Ovary (tissue), 9 donors: ENCODE measurements around the gene PRIMA1. TPM values are rescaled to one million over a fixed set of nuclear protein-coding genes. Genes with fewer than 3 reads are reported as not detected.
A peak's percentile ranks its signal among the peaks of the same experiment; 100 is the strongest.

ENCODE experiments used
- DNase-seq, 5 donors: peaks; one replicate each; pipeline ENCODE4 v3.0.0-alpha.2; 2019 to 2020
- H3K27ac ChIP-seq, 2 donors: fragments of 200-600 bp; one replicate each; pipeline versions ENCODE4 v1.5.1 to v1.8.0; 2019 to 2022
- H3K27me3 ChIP-seq: fragments of 200-600 bp; one replicate; pipeline ENCODE4 v1.8.0; 2022
- H3K36me3 ChIP-seq: fragments of 200-600 bp; sonication (generic); one replicate; pipeline ENCODE4 v1.5.1; 2019
- H3K4me1 ChIP-seq: one replicate; pipeline ENCODE4 v1.8.1; 2013; ENCODE audit warnings: mild to moderate bottlenecking, moderate library complexity; ENCODE audit not compliant: insufficient read depth
- H3K4me3 ChIP-seq: fragments of 200-600 bp; sonication (generic); one replicate; pipeline ENCODE4 v1.5.1; 2017
- H3K9me3 ChIP-seq, 2 donors: fragments of 200-600 bp in 1 of 2; sonication (generic) in 1 of 2; one replicate each; pipeline versions ENCODE4 v1.5.1 to v1.8.1; 2013 to 2019; ENCODE audit warnings: mild to moderate bottlenecking in 1 of 2, moderate library complexity in 1 of 2
- EP300 ChIP-seq: sonication (generic); formaldehyde crosslinking; IDR thresholded peaks from one replicate; pipeline ENCODE4 v1.6.1; 2017; ENCODE audit warnings: antibody characterized with exemption
- POLR2A ChIP-seq: fragments of 450-650 bp; IDR thresholded peaks from one replicate; pipeline ENCODE4 v1.6.1; 2017; ENCODE audit warnings: antibody characterized with exemption, mild to moderate bottlenecking, moderate library complexity
- WGBS, 3 donors: extraction: QIAGEN DNeasy Blood & Tissue Kit in 1 of 3; methylation state at CpG; one replicate each; pipeline versions ENCODE4 v1.1.5 to v1.1.7; 2013 to 2017; 5-methylcytosine and 5-hydroxymethylcytosine counted together
- intact Hi-C, 4 donors: fragments of 100-400 bp; cut with DNase I; formaldehyde crosslinking; loops; one replicate each; pipeline versions ENCODE4 v1.11.0 to v1.15.1; 2022 to 2023
- polyA plus RNA-seq, 2 donors: library from polyadenylated mRNA; stranded (reverse); fragments of 200-250 nt in 1 of 2; fragments of 350-450 nt in 1 of 2; fragmentation: Illumina TruSeq in 1 of 2; extraction: RNeasy Lipid Tissue Mini Kit (QIAGEN cat#74804) in 1 of 2; gene quantifications; one replicate each; pipeline ENCODE4 v1.2.3, GENCODE V29; 2013 to 2014
- total RNA-seq, 7 donors: library from RNA; depleted of rRNA in 2 of 7; stranded (reverse); fragments of >200 nt in 2 of 7; fragmentation: NEBNext Ultra II Directional in 3 of 7; extraction: Animal tissue kit (Norgen Biotek cat#: 25700) in 3 of 7; gene quantifications; one replicate each; pipeline versions ENCODE4 v1.1.0 to v1.2.4, GENCODE V29; 2016 to 2023
- TF ChIP-seq, protein P1 (sequence below), 3 donors: fragments of 450-650 bp in 2 of 3; fragments of 200-600 bp in 1 of 3; IDR thresholded peaks; one replicate each; pipeline versions ENCODE4 v1.5.1 to v1.8.0; 2016 to 2022; ENCODE audit warnings: antibody characterized with exemption in 3 of 3, mild to moderate bottlenecking in 1 of 3
- donor health status: DM: no; HTN: no; CAD: no; lungs with moderate emphysema.
- donor health status: DM: no; HTN: no; CAD: no.
- donor health status: Bipolar disorder and iron deficiency.
- donor health status: DM: yes; HTN: yes; CAD: no.
- donor health status: DM: no; HTN: no; CAD: no.
- donor health status: DM: yes; HTN: yes; CAD: no.

The PRIMA1 gene
- total and polyA plus RNA-seq, 9 donors = 2.3 to 11.5 (median 4.2) TPM

GRCh38 chr14:93723001-93723400, 65.3 kb downstream of the PRIMA1 start:
- intact Hi-C loops = no loop called here
- TF ChIP-seq, protein P1, sequence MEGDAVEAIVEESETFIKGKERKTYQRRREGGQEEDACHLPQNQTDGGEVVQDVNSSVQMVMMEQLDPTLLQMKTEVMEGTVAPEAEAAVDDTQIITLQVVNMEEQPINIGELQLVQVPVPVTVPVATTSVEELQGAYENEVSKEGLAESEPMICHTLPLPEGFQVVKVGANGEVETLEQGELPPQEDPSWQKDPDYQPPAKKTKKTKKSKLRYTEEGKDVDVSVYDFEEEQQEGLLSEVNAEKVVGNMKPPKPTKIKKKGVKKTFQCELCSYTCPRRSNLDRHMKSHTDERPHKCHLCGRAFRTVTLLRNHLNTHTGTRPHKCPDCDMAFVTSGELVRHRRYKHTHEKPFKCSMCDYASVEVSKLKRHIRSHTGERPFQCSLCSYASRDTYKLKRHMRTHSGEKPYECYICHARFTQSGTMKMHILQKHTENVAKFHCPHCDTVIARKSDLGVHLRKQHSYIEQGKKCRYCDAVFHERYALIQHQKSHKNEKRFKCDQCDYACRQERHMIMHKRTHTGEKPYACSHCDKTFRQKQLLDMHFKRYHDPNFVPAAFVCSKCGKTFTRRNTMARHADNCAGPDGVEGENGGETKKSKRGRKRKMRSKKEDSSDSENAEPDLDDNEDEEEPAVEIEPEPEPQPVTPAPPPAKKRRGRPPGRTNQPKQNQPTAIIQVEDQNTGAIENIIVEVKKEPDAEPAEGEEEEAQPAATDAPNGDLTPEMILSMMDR (IDR thresholded peaks at IDR 0.05) = no peak
- no peak for TF ChIP-seq POLR2A
- no peak for TF ChIP-seq EP300
- H3K4me3 ChIP-seq = no peak overlapping the region
- H3K27me3 ChIP-seq = no peaks in the 10 kb centered on the region
- 76 to 91% (median 86%) methylated on average over 4 of the region's 4 CpGs for WGBS, 3 donors
- H3K4me1 ChIP-seq = no peaks in the 10 kb centered on the region
- H3K36me3 ChIP-seq = no peaks in the 10 kb centered on the region
- H3K27ac ChIP-seq = no peak overlapping the region
- no peaks in the 10 kb centered on the region for H3K9me3 ChIP-seq
- DNase-seq = peak in 1 of 5 donors; percentile 12

DNA sequence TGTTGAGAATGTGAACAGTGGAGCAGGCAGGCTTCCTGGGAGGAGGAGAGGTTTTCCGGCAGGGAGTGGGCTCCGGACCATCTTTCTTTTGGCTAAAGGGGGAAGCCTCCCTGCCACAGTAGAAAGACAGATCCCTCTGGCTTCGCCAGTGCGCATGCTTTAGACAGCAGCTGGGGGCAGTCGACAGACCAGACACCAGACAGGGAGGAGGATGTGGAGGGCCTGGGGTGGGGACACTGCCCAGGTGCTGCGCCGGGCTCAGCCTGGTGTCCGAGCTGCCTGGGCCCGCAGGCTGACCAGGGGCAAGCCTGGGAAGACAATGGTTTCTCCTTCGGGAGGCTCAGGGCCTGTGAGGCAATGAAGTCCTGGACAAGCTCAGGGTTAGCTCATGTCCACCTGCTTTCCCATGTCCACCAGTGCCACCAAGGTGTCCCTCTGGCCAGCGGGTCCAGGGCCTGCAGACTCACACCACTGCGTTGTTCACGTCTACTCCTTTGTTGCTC, 67.3 kb downstream of the PRIMA1 start:
- Histone ChIP-seq H3K4me3 (no peak overlapping the region), H3K27ac (no peak overlapping the region), H3K27me3 (no peaks in the 10 kb centered on the region), H3K4me1 (no peaks in the 10 kb centered on the region), H3K9me3 (no peaks in the 10 kb centered on the region), H3K36me3 (no peaks in the 10 kb centered on the region)
- 86 to 94% (median 90%) methylated on average over 12 to 13 of the region's 13 CpGs for WGBS, 3 donors
- DNase-seq = no peak
- TF ChIP-seq, protein P1 (IDR thresholded peaks at IDR 0.05) = no peak
- TF ChIP-seq POLR2A (no peak), EP300 (no peak)
- intact Hi-C loops = no loop called here

- no peaks in the 10 kb centered on the region for H3K36me3 ChIP-seq
- H3K27ac ChIP-seq = no peak overlapping the region
- no peak for DNase-seq
- no peaks in the 10 kb centered on the region for H3K9me3 ChIP-seq
- H3K4me3 ChIP-seq = no peak overlapping the region
- TF ChIP-seq, protein P1 (IDR thresholded peaks at IDR 0.05) = no peak
- TF ChIP-seq POLR2A (no peak), EP300 (no peak)
- no peaks in the 10 kb centered on the region for H3K27me3 ChIP-seq
- intact Hi-C loops = no loop called here
- 70 to 79% (median 72%) methylated on average over 12 of the region's 12 CpGs for WGBS, 3 donors
- H3K4me1 ChIP-seq = no peaks in the 10 kb centered on the region
Measured at GRCh38 chr14:93720076-93720815, 68.0 kb downstream of the PRIMA1 start.

DNA sequence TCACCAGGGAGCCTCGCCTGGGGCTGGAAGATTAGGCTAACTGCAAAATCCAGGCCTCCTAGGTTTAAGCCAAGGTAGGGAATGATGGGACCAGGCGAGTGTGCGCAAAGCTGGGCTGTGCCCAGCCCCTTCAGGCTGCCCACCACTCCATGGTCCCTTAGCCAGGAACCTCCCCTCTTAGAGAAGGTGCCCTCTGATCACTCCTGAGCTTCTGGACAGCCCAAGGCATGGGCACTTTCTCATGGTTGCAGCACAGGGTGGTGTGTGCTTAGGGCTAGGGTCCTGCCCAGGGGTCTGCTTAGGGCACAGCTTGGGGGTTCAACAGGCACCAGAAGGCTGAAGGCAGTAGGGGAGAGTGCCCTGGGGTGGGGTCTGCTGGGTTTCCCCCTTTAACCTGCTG, 69.0 kb downstream of the PRIMA1 start:
- Histone ChIP-seq H3K36me3 (no peaks in the 10 kb centered on the region), H3K4me3 (no peak overlapping the region), H3K27me3 (no peaks in the 10 kb centered on the region), H3K4me1 (no peaks in the 10 kb centered on the region), H3K27ac (no peak overlapping the region), H3K9me3 (no peaks in the 10 kb centered on the region)
- no peak for DNase-seq
- 89 to 100% (median 98%) methylated on average over 3 of the region's 3 CpGs for WGBS, 3 donors
- TF ChIP-seq POLR2A (no peak), EP300 (no peak)
- TF ChIP-seq, protein P1 (IDR thresholded peaks at IDR 0.05) = no peak
- intact Hi-C loops = no loop called here
